Activated CD8-positive, alpha-beta memory T cell treated with anti-CD3 and anti-CD28 coated beads, Interleukin-2, amount 10 ng/mL, durations not matched to agents 7 days and 5 days (primary cell): ENCODE data around the gene RHPN2. TPM values are rescaled to one million over a fixed set of nuclear protein-coding genes. Genes with fewer than 3 reads are reported as not detected.
"Not testable (repeated sequence)": the region's sequence is repeated elsewhere in the genome, so short reads cannot be mapped to it uniquely, and the experiment has no call there.

Experiments used
- ATAC-seq: fragments of 150-1000 bp; cut with Tn5 transposase; one replicate; pipeline ENCODE4 v1.10.0; 2021; ENCODE audit warnings: moderate library complexity
- CTCF ChIA-PET: fragments of 350-600 bp; sonication (Branson Sonifier 250); formaldehyde crosslinking; loops from one replicate; lab custom pipeline; 2021; ENCODE audit warnings: antibody characterized with exemption; lab: Charles Lee
- DNase-seq: peaks from one replicate; pipeline ENCODE4 v3.0.0-alpha.2; 2020
- H3K27ac Mint-ChIP-seq: one replicate; pipeline ENCODE4 v1.8.0; 2021; ENCODE audit warnings: mild to moderate bottlenecking, mixed read lengths
- H3K27me3 Mint-ChIP-seq: one replicate; pipeline ENCODE4 v1.8.0; 2021; ENCODE audit warnings: mixed read lengths
- H3K36me3 Mint-ChIP-seq: one replicate; pipeline ENCODE4 v1.8.0; 2021; ENCODE audit warnings: mild to moderate bottlenecking, mixed read lengths
- H3K4me1 Mint-ChIP-seq: one replicate; pipeline ENCODE4 v1.8.0; 2021; ENCODE audit warnings: mixed read lengths
- H3K4me3 Mint-ChIP-seq: one replicate; pipeline ENCODE4 v1.8.0; 2021; ENCODE audit warnings: mild to moderate bottlenecking, moderate library complexity, mixed read lengths
- H3K9me3 Mint-ChIP-seq: one replicate; pipeline ENCODE4 v1.8.0; 2022; ENCODE audit warnings: low read depth, mixed read lengths
- total RNA-seq, 2 experiments: library from RNA; stranded (reverse); gene quantifications; one replicate each; pipeline ENCODE4 v1.2.3, GENCODE V29; 2021

RHPN2 gene
- total RNA-seq, 2 experiments from 2014 or later: 1.3 to 2.4 TPM

GRCh38 chr19:33035461-33035860 lies 29.2 kb downstream of the RHPN2 start:
- H3K4me1 Mint-ChIP-seq: peaks cover 8% of the 10 kb centered on the region
- no peaks in the 10 kb centered on the region for H3K9me3 Mint-ChIP-seq
- ATAC-seq: no peak
- DNase-seq: no peak
- H3K27me3 Mint-ChIP-seq: no peaks in the 10 kb centered on the region
- H3K27ac Mint-ChIP-seq: no peak overlapping the region
- CTCF ChIA-PET: no interaction called here
- H3K36me3 Mint-ChIP-seq: peaks cover 1% of the 10 kb centered on the region
- no peak overlapping the region for H3K4me3 Mint-ChIP-seq

- ATAC-seq (no peak), DNase-seq (no peak)
- Mint-ChIP-seq H3K9me3 (no peaks in the 10 kb centered on the region), H3K4me1 (peaks cover 4% of the 10 kb centered on the region), H3K27ac (no peak overlapping the region), H3K36me3 (peaks cover 1% of the 10 kb centered on the region), H3K27me3 (no peaks in the 10 kb centered on the region), H3K4me3 (no peak overlapping the region)
- CTCF ChIA-PET: no interaction called here
These were observed 32.4 kb downstream of the RHPN2 start for GRCh38 chr19:33032218-33032781.

- DNase-seq (no peak), ATAC-seq (no peak)
- Mint-ChIP-seq H3K9me3 (no peaks in the 10 kb centered on the region), H3K4me3 (no peak overlapping the region), H3K27me3 (no peaks in the 10 kb centered on the region), H3K27ac (no peak overlapping the region), H3K36me3 (no peaks in the 10 kb centered on the region), H3K4me1 (no peaks in the 10 kb centered on the region)
- CTCF ChIA-PET: no interaction called here
These were observed 34.9 kb downstream of the RHPN2 start for GRCh38 chr19:33029746-33030303.

- not testable (repeated sequence) for H3K36me3 Mint-ChIP-seq, H3K9me3 Mint-ChIP-seq, H3K27me3 Mint-ChIP-seq, H3K4me1 Mint-ChIP-seq, H3K4me3 Mint-ChIP-seq, DNase-seq, H3K27ac Mint-ChIP-seq, ATAC-seq
- CTCF ChIA-PET: interaction anchor here (0.6 kb wide), 1 partner anchor 92 kb away, joined by 3 read pairs; no protein-coding TSS in a partner anchor
These were observed 38.1 kb downstream of the RHPN2 start for GRCh38 chr19:33026602-33027001.

- DNase-seq, H3K27ac Mint-ChIP-seq, H3K4me3 Mint-ChIP-seq, H3K36me3 Mint-ChIP-seq, H3K4me1 Mint-ChIP-seq, H3K9me3 Mint-ChIP-seq, CTCF ChIA-PET, ATAC-seq, H3K27me3 Mint-ChIP-seq: not testable (repeated sequence)
These were observed 39.0 kb downstream of the RHPN2 start for GRCh38 chr19:33025468-33026238.

- ATAC-seq (no peak), DNase-seq (no peak)
- no peaks in the 10 kb centered on the region for H3K36me3 Mint-ChIP-seq
- CTCF ChIA-PET: no interaction called here
- H3K27me3 Mint-ChIP-seq: no peaks in the 10 kb centered on the region
- no peaks in the 10 kb centered on the region for H3K9me3 Mint-ChIP-seq
- no peaks in the 10 kb centered on the region for H3K4me1 Mint-ChIP-seq
- no peak overlapping the region for H3K4me3 Mint-ChIP-seq
- H3K27ac Mint-ChIP-seq: no peak overlapping the region
These were observed 40.3 kb downstream of the RHPN2 start for GRCh38 chr19:33024398-33024797.

GRCh38 chr19:33022472-33023116 lies 42.1 kb downstream of the RHPN2 start:
- no peaks in the 10 kb centered on the region for H3K36me3 Mint-ChIP-seq
- H3K27me3 Mint-ChIP-seq: no peaks in the 10 kb centered on the region
- H3K27ac Mint-ChIP-seq: no peak overlapping the region
- H3K4me3 Mint-ChIP-seq: no peak overlapping the region
- no peaks in the 10 kb centered on the region for H3K9me3 Mint-ChIP-seq
- DNase-seq (no peak), ATAC-seq (no peak)
- CTCF ChIA-PET: no interaction called here
- no peaks in the 10 kb centered on the region for H3K4me1 Mint-ChIP-seq

- H3K36me3 Mint-ChIP-seq, H3K4me3 Mint-ChIP-seq, DNase-seq, CTCF ChIA-PET, H3K9me3 Mint-ChIP-seq, H3K27me3 Mint-ChIP-seq, H3K4me1 Mint-ChIP-seq, ATAC-seq, H3K27ac Mint-ChIP-seq: not testable (repeated sequence)
These were observed 53.8 kb downstream of the RHPN2 start for GRCh38 chr19:33010891-33011290.

GRCh38 chr19:33008738-33009137 lies 56.0 kb downstream of the RHPN2 start:
- H3K27ac Mint-ChIP-seq: no peak overlapping the region
- no peak for DNase-seq
- CTCF ChIA-PET: no interaction called here
- H3K36me3 Mint-ChIP-seq: no peaks in the 10 kb centered on the region
- no peaks in the 10 kb centered on the region for H3K4me1 Mint-ChIP-seq
- no peaks in the 10 kb centered on the region for H3K27me3 Mint-ChIP-seq
- ATAC-seq: no peak
- no peaks in the 10 kb centered on the region for H3K9me3 Mint-ChIP-seq
- H3K4me3 Mint-ChIP-seq: no peak overlapping the region

- DNase-seq: no peak
- H3K9me3 Mint-ChIP-seq: no peaks in the 10 kb centered on the region
- H3K27ac Mint-ChIP-seq: no peak overlapping the region
- ATAC-seq: no peak
- H3K27me3 Mint-ChIP-seq: no peaks in the 10 kb centered on the region
- no peak overlapping the region for H3K4me3 Mint-ChIP-seq
- H3K4me1 Mint-ChIP-seq: peaks cover 5% of the 10 kb centered on the region
- CTCF ChIA-PET: no interaction called here
- no peaks in the 10 kb centered on the region for H3K36me3 Mint-ChIP-seq
These were observed 59.2 kb downstream of the RHPN2 start for GRCh38 chr19:33005440-33005839.

GRCh38 chr19:33003424-33004024 lies 61.2 kb downstream of the RHPN2 start:
- H3K27me3 Mint-ChIP-seq, H3K4me3 Mint-ChIP-seq, H3K9me3 Mint-ChIP-seq, H3K27ac Mint-ChIP-seq, H3K36me3 Mint-ChIP-seq, DNase-seq, ATAC-seq: not testable (repeated sequence)
- CTCF ChIA-PET: interaction anchor here (0.5 kb wide), 1 partner anchor 240 kb away, joined by 3 read pairs; no protein-coding TSS in a partner anchor
- H3K4me1 Mint-ChIP-seq: peaks cover 14% of the 10 kb centered on the region

GRCh38 chr19:33002126-33002865 lies 62.4 kb downstream of the RHPN2 start:
- H3K27ac Mint-ChIP-seq, H3K9me3 Mint-ChIP-seq, H3K36me3 Mint-ChIP-seq, H3K27me3 Mint-ChIP-seq, ATAC-seq, H3K4me3 Mint-ChIP-seq, DNase-seq: not testable (repeated sequence)
- H3K4me1 Mint-ChIP-seq: peaks cover 15% of the 10 kb centered on the region
- CTCF ChIA-PET: interaction anchor here (1.2 to 3.2 kb wide), 2 partner anchors 27 to 29 kb away, joined by 4 to 8 read pairs; no protein-coding TSS in a partner anchor

- Mint-ChIP-seq H3K27ac (peak overlapping the region; percentile 63), H3K4me3 (peak overlapping the region; percentile 6), H3K9me3 (no peaks in the 10 kb centered on the region), H3K27me3 (no peaks in the 10 kb centered on the region), H3K4me1 (peaks cover 15% of the 10 kb centered on the region), H3K36me3 (no peaks in the 10 kb centered on the region)
- peak; percentile 14 for ATAC-seq
- no peak for DNase-seq
- CTCF ChIA-PET: interaction anchor here (1.2 to 3.2 kb wide), 2 partner anchors 25 to 28 kb away, joined by 4 to 8 read pairs; no protein-coding TSS in a partner anchor
These were observed 63.8 kb downstream of the RHPN2 start for GRCh38 chr19:33000910-33001309.
